IPS-NIHi7 (cell line): ENCODE results near the gene NOTCH3.

ENCODE experiments used
- DNase-seq: peaks from one replicate; pipeline ENCODE4 v3.0.0; 2012; ENCODE audit warnings: mixed read lengths; ENCODE audit errors: extremely low spot score

NOTCH3 gene

DNA sequence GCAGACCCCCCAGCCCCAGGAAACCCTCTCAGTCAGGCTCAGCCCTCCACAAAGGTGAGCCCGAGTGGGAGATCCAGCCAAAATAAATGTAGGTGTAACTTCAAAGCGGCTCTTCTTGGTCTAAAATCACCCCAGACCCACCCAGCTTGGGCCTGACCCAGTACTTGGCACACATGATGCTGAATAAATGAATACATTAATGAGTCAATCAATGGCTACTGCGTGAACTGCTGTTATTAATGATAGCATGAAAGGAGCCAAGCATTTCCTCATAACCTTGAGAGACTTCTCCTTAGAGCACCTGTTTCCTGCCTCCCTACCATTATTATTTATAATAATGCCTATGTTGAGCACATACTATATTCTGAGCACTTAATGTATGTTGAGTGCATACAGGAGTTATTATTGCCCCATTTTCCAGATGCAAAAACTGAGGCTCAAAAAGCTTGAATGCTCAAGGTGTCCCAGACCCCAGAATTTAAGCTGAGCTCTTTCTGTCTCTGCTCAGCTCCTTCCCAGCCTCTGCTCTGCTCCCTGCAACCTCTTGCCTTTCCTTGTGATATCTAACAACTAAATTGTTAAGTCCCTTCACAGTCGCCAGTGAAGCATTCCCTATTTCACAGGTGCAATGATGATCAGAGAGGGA, 4.3 kb downstream of the NOTCH3 start:
- no peak for DNase-seq

DNA sequence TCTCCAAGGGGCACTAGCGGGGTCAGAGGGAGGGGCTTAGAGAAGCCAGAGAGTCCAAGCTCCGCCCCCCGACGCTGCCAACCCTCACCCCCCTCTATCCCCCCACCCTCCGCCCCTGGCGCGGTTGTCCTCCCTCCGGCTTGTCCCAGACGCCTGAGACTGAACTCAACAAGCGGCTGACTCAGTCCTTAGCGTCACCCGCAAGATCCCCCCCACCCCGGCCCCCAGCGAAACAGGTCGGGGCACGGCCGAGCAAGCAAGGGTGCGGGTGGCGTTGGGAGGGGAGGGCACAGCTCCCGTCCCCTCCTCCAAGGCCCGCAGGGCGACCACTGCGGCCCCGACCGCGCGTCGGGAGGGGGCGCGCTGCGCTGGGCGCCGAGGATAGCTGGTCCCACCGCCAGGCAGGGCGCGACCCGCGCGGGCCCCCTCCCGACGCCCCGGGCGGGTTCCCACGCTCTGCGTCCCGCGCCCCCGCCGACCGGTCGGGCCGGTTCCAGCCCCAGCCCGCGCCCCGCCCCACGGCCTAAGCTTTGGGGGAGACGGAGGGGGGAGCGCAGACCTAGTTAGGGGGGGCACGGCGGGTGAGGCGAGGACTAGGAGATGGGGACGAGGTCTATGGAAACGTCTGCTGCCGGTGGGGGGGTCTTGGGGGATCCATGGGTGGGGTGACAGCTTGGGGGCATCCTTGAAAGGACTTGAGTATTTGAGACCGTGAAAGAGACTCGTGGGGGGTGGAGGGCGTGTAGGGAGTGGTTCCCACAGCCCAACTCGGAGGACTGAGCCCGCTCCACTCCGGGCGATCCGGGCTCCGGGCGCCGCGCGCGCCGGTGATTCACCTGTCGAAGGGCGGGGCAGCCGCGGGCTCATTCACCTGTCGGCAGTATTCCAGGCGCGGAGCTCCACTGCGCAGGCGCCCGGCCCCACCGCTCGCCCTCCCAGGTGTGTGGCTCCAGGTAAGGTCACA, 5.1 kb downstream of the NOTCH3 start:
- peak; percentile 89 for DNase-seq

DNA sequence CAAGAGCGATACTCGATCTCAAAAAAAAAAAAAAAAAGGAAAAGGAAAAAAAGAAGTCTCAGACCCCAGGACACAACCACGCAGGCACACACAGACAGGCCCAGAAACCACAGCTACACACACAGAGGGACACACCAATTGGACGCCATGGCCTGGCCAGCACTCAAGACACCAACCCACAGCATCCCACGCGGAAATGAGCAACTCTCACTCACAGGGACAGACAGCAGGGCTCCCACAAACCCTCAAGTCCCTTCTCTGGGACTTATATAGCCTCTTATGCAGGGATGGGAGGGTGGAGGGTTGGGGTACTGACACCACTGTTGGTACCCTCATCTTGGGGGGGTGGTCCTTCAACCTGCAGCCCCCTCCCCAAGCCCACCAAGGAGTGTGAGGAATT, 5.9 kb downstream of the NOTCH3 start:
- DNase-seq: no peak

DNA sequence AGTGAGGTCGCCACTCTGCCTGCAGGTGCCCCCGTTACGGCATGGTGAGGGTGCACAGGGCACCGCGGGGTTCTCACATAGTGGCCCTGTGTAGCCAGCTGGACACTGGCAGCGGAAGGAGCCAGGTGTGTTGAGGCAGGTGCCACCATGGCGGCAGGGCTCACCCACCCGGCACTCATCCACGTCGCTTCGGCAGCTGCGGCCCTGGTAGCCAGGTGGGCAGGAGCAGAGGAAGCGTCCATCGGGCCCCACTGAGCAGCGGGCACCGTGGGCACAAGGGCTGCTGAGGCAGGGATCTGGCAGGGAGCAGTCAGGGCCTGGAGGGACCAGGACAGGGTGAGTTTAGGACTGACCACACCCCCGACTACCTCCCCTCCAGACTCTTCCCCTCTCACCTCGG, 8.8 kb downstream of the NOTCH3 start:
- DNase-seq: no peak

DNA sequence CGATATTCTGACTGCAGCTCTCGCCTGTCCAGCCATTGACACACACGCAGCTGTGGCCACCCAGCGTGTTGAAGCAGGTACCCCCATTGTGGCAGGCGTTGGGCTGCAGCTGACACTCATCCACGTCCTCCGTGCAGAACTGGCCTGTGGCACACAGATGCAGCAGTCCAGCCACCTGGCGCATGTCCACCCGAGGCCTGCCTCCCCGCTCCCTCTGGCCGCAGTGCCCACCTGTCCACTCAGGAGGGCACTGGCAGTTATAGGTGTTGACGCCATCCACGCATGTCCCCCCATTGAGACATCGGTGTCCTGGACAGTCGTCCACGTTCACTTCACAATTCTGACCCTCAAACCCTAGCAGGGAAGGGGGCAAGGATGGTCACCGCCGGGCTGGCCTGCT, 9.3 kb downstream of the NOTCH3 start:
- no peak for DNase-seq

DNA sequence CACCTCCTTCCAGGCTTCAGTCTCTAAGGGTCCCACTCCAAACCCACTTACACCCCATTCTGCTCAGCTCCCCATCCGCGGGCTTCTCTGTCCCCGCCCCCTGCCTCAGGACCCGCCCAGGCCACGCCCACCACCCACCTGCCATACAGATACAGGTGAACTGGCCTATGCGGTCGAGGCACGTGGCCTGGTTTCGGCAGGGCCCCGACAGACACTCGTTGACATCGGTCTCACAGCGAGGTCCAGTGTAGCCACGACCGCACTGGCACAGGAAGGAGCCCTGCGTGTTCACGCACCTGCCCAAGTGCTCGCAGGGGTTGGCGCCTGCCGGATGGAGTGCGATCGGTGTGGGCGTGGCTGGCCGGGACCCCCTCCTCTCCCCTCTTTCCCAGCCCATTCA, 11.9 kb downstream of the NOTCH3 start:
- DNase-seq: no peak

DNA sequence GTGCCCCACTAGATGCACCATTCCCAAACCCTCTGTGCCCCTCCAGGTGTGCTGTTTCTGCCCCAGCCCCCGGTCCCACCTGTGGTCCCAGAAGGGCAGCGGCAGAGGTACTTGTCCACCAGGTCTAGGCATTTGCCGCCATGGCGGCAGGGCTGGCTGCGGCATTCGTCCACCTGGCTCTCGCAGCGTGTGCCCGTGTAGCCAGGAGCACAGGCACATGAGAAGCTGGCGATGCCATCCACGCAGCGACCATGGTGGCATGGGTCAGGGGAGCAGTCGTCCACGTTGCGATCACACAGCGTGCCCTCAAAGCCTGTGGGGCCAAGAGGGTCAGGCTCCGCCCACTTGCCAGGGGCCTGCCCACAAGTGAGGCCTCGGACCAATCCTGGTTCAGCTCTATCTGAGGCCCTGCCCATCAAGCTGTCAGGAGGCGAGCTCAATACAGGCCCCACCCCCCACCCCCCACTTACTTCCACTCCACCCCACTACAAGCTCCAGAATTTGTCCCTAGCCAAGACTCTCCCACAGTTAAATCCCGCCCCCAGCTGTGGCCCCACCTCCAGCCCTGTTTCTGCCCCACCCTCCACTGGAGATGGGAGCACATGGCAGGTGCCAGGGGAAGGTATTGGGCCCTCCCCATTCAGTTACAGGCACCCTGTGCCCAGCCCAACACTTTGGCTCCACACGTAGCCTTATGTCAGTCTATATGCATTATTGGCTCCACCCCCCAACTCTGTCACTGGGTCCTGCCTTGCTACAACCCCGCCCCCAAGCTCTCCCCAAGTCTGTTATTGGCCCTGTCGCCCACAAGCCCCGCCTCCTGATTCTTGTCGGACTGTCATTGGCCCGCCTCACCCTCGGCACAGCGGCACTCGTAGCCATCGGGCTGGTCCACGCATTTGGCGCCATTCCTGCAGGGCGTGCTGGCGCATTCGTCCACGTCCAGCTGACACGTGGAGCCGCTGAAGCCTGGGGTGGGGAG, 13.5 kb downstream of the NOTCH3 start:
- peak; percentile 49 for DNase-seq

DNA sequence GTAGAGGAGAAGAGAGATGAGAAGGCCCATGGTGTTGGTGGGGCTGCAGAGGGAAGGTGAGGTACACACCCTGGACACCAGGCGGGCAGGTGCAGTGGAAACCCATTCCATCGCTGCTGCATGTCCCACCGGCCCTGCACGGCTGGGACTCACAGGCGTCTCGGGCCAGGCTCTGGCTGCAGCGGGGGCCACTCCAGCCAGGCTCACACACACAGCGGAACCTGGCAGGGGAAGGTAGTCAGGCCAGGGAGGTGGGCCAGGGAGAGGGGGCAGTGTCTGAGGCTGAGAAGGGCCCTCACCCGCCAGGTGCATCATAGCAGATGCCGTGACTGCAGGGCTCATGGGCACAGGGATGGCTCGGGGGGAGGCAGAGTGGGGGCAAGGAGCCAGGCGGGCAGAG, 15.6 kb downstream of the NOTCH3 start:
- DNase-seq: no peak

DNA sequence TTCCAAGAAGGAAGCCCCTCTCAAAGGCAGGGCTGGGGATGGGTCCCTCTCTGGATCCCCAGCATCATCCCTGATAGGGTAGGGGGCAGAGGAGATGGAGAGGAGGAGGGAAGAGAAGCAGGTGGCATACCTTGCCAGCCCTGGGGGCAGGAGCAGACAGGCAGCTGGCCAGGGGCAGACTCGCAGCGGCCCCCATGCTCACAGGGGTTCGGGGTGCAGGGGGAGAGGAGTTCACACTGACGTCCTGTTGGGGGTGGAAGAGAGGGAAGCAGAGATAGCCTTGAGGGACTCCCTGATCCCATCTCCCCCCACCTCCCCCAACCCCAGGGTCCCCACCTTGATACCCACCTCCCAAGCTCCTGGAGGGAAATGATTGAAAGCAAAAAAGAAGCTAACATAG, 16.0 kb downstream of the NOTCH3 start:
- DNase-seq: no peak

DNA sequence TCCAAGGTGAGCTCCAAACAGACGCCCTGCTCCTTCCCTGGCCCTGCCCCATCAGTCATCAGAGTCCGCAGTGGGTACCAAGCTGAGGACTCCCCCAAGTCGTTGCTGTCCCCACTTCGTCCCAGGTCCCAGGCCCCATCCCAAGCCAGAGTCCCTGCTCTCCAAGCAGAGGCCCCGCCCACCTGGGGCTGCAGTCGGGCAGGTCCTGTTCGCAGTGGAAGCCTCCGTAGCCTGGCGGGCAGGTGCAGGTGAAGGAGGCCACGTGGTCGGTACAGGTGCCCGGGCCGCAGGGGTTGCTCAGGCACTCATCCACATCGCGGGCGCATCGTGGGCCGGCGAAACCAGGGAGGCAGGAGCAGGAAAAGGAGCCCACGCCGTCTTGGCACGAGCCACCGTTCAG, 19.4 kb downstream of the NOTCH3 start:
- DNase-seq: no peak

DNA sequence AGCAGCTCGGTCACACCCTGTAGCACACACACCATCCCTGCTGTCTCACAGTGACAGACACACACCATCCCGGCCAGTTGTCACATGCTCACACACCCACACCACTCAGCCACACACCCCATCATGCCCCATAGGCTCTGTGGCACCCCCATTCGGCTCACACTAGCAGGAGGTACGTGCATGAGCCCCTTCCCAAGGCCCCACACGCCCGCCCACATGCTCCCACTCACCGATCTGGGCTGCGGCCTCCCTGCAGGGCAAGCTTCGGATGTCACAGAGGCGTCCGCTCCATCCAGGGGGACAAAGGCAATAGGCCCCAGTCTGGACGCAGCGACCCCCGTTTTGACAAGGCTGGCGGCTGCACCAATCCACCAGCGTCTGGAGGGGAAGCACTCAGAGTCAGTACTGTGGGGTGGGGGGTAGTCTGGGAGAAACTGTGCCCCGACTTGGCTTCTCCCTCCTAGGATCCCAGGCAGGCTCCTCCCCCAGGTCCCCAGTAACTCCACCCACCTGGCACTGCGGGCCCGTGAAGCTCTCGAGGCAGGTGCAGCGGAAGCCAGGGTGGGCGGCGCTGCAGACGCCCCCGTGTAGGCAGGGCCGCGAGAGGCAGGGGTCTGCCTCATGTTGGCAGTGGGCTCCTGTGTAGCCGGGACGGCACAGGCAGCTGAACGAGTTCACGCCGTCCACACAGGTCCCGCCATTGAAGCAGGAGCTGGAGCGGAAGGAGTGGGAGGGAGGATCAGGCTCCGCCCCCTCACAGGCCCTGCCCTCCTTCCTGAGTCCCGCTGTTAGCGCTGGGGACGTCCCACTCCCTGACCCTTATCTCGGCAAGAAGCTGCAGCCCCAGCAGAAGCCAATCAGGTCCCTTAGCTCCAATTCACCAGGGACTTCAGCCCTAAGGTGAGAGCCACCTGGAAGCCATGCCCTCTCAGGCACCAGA, 20.1 kb downstream of the NOTCH3 start:
- DNase-seq: peak; percentile 75

DNA sequence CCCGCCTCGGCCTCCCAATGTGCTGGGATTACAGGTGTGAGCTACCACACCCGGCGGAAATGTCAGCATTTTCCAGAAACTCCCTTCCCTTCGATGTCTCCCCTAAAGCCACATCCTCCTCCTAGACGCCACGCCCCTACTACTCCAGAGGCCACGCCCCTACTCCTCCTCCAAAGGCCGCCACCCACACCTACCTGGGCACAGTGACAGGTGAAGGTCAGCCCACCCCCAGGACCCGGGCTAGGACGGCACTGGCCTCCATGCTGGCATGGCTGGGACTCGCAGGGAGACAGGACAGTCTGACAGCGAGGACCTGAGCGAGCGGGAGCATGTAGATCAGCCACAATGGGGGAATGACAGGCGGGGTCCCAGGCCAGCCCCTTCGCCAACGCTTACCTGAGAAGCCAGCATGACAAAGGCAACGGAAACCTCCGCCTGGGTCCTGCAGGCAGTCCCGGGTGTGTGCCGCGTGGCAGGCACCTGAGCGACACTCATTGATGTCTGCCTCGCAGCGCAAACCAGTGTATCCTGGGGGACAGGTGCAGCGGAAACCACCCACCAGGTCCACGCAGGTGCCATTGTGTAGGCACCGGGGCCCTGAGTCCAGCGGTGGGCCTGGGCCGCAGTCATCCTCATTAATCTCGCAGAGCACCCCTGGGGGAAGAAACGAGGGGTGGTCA, 22.0 kb downstream of the NOTCH3 start:
- DNase-seq: no peak

DNA sequence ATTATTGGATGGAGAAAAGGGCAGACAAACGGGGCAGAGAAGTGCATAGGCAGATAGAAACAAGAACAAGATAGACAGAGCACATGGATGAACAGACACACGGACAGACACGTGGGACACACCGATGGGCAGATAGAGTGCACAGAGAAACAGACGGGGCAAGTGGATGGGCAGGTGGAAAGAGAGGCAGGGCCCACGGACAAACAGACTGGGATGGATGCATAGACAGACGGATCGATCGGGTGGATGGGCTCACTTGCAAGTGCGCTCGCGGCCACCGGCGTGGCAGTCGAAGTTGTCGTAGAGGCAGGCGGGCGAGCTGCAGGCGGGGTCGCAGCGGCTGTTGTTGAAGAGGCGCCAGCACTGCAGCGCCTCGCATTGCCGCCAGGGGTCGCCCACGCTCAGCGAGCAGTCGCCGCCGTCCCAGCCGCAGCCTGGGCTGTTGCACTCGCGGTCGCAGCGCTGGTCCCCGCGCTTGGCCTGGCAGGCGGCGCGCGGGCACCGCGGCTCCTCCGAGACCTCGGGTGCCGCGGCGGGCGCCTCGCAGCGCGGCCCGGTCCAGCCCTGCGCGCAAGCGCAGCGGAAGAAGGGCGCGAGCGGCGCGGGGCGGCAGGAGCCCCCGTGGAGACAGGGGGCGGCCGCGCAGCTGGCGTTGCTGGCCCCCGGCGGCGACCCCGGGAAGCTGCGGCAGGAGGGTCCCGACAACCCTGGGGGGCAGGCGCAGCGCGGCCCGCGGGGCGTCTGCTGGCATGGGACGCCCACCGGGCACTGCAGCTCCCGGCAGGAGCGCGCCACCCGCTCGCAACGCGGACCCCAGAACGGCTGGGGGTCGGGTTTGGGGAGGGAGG, 23.3 kb downstream of the NOTCH3 start:
- DNase-seq: peak; percentile 93

DNA sequence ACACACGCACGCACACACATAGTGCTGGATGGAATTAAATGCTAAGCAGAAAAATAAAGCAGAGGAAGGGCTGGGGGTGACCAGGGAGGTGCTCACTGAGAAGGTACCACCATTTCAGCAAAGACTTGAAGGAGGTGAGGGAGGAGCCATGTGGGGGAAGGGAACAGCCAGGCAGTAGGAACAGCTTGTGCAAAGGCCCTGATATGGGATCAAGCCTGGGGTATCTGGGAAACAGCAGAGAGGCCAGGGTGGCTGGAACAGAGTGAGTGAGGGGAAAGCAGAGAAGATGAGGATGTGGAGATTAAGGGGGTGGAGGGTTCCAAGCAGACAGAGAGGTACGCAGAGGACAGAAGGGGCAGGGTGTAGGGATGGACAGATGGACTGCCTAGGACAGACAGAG, 25.2 kb downstream of the NOTCH3 start:
- DNase-seq: no peak

DNA sequence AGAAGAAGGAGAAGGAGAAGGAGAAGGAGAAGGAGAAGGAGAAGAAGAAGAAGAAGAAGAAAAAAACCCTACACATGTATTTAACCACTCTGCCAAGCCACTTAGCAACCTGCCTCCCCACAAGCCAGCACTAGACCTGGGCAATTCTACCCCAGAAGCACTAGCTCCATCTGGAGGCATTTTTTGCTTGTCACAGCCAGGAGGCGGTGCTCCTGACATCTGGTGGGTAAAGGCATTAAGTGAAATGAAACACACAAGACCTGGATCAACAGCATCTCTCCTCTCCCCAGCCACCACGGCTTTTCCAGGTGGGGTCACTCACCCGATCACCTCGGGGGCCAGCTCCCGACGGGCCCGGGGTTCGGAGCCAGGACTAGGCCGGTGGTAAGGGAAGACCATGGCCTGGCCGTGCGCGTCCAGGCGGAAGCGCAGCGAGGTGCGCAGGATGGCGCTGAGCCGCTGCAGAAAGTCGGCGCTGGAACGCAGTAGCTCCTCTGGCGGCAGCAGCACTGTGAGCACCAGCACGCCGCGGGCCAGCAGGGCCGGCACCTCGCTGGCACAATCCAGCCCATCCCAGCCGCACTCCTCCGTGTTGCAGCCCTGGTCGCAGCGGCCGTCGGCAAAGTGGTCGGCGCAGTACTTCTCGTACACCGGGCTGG, 26.9 kb downstream of the NOTCH3 start:
- DNase-seq: no peak

DNA sequence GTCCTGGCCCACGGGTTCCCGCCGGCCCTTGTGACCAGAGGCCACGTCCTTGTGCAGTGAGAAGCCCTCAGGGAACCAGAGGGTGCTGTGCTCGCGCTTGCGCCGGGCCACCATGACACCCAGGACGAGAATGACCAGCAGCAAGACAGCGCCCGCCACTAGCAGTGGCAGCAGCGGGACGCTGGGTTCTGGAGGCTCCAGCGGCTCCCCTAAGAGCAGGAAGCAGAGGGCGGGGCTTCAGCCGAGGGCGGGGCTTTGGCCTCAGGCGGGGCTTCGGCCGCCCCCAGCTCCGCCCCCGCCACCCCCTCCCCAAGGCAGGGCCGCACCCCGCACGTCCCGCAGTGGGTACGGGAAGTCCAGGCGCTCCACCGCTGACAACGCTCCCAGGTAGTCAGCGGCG, 30.4 kb downstream of the NOTCH3 start:
- DNase-seq: peak; percentile 86

DNA sequence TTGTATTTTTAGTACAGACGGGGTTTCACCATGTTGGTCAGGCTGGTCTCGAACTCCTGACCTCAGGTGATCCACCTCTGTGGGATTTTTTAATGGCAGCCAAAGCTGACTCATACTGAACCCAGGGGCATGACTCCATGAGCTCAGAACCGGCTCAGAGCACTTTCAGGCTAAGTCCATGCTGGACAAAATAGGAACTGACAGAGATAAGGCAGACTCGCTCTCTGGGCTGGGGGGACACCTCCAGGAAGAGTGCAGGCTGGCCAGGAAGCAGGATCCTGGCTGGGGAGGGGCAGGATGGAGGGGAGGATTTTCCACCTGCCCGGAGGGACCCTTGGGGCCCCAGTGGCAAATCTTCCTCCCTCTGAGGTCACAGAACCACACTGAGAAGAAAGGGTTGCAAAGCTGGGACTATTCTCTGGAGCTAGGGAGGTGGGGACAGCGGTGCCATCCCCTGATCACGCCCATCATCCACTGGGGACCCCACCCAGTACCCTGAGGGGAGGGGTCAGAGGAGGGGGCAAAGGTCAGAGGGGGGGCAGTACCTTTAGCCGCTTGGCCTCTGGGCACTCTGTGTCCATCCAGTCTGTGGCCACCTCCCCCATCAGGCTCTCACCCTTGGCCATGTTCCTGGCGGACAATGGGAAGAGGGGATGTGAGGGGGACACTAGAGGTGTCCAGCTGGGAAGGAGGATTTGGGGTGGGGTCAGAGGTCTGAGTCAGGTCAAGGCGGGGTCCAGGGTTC, 31.1 kb downstream of the NOTCH3 start:
- no peak for DNase-seq

DNA sequence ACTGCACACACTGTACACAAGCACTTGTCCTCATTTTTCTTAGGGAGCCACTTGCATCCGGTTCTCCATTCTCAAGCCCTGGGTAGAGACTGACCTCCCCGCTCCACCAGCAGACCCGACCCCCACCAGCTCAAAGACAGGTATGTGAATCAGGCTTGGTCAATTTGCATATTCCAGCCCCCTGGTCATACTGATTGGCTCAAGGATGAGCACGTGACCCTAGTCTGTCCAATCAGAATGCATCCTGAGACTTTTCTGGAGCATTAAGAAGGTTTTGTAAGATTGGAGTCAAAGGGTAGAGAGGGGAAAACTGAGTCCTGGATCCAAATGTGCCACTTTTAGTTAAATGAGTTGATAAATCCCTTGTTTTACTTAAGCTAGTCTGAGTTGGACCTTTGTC, 34.1 kb downstream of the NOTCH3 start:
- DNase-seq: no peak
